ENCODE measurements around the gene RNF19B.

The RNF19B gene

DNA sequence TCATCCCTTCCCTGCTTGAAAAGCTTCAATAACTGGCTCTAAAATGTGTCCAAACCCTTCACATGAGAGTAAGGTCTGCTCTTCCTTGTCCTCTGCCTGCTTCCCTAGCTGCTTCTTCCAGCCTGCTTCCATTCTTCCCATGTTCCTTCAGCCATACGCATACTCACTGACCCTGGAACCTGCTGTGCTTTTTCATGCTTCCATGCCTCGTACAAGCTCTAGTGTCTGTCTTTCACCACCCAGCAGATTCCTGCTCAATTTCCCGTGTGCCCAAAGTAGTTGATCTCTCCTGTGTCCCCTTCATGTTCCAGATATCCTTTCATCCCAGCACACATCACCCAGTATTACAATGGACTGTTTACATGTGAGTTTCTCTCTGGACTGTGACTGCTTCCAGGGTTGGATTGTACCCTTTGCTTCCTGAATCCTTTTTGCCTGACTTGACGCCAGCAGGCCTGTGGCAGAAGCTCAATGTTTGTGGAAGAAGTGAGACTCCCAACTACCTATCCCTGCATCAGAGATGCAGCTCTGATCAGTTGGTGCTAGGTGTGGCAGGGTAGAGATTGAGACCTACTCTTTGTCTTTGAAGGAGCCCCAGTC lies 35.9 kb upstream of the RNF19B start:
- no peak for TF ChIP-seq FOXM1 (IDR thresholded peaks at IDR 0.05; ENCODE audit: borderline replicate concordance, low read depth)
- TF ChIP-seq, protein P1, sequence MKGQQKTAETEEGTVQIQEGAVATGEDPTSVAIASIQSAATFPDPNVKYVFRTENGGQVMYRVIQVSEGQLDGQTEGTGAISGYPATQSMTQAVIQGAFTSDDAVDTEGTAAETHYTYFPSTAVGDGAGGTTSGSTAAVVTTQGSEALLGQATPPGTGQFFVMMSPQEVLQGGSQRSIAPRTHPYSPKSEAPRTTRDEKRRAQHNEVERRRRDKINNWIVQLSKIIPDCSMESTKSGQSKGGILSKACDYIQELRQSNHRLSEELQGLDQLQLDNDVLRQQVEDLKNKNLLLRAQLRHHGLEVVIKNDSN (IDR thresholded peaks at IDR 0.05): no peak
- TF ChIP-seq ZBTB7A (IDR thresholded peaks at IDR 0.05; ENCODE audit: low read depth): no peak
- TF ChIP-seq RAD21 (IDR thresholded peaks at IDR 0.05; ENCODE audit: low read depth): no peak
- TF ChIP-seq YY1 (IDR thresholded peaks at IDR 0.05; ENCODE audit: low read depth): no peak
- TF ChIP-seq, protein P2, sequence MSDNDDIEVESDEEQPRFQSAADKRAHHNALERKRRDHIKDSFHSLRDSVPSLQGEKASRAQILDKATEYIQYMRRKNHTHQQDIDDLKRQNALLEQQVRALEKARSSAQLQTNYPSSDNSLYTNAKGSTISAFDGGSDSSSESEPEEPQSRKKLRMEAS (IDR thresholded peaks at IDR 0.05): no peak
- no peak for TF ChIP-seq TAF1 (IDR thresholded peaks at IDR 0.05; ENCODE audit: low read depth)
- no peak for TF ChIP-seq NFIC (IDR thresholded peaks at IDR 0.05)
- no peak for TF ChIP-seq CEBPB (IDR thresholded peaks at IDR 0.05)
- TF ChIP-seq EGR1 (IDR thresholded peaks at IDR 0.05): no peak

DNA sequence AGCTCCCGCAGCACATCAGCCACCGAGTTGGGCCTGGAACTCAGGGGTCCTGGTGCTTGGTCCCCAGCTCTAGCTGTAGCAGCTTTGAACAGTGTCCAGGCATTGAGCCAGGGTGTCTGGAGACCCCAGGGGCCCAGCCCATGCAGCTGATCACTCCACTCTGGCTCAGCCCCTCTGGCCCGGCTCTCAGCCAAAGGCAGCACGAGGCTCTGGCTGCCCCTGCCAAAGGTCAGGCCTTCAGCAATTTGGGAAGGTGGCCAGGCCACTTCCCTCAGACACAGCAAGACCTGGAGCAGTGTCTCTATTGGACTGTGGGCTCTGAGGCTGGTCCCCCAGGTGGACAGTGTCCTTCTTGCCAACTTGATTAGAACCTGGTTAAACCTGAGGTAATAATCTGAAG lies 34.4 kb upstream of the RNF19B start:
- TF ChIP-seq RAD21 (IDR thresholded peaks at IDR 0.05; ENCODE audit: low read depth) (no peak), TAF1 (IDR thresholded peaks at IDR 0.05; ENCODE audit: low read depth) (no peak), EP300 (IDR thresholded peaks at IDR 0.05; ENCODE audit: borderline replicate concordance) (no peak), EGR1 (IDR thresholded peaks at IDR 0.05) (no peak)
- TF ChIP-seq, protein P3, sequence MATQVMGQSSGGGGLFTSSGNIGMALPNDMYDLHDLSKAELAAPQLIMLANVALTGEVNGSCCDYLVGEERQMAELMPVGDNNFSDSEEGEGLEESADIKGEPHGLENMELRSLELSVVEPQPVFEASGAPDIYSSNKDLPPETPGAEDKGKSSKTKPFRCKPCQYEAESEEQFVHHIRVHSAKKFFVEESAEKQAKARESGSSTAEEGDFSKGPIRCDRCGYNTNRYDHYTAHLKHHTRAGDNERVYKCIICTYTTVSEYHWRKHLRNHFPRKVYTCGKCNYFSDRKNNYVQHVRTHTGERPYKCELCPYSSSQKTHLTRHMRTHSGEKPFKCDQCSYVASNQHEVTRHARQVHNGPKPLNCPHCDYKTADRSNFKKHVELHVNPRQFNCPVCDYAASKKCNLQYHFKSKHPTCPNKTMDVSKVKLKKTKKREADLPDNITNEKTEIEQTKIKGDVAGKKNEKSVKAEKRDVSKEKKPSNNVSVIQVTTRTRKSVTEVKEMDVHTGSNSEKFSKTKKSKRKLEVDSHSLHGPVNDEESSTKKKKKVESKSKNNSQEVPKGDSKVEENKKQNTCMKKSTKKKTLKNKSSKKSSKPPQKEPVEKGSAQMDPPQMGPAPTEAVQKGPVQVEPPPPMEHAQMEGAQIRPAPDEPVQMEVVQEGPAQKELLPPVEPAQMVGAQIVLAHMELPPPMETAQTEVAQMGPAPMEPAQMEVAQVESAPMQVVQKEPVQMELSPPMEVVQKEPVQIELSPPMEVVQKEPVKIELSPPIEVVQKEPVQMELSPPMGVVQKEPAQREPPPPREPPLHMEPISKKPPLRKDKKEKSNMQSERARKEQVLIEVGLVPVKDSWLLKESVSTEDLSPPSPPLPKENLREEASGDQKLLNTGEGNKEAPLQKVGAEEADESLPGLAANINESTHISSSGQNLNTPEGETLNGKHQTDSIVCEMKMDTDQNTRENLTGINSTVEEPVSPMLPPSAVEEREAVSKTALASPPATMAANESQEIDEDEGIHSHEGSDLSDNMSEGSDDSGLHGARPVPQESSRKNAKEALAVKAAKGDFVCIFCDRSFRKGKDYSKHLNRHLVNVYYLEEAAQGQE (IDR thresholded peaks at IDR 0.05; ENCODE audit: low read depth): no peak

DNA sequence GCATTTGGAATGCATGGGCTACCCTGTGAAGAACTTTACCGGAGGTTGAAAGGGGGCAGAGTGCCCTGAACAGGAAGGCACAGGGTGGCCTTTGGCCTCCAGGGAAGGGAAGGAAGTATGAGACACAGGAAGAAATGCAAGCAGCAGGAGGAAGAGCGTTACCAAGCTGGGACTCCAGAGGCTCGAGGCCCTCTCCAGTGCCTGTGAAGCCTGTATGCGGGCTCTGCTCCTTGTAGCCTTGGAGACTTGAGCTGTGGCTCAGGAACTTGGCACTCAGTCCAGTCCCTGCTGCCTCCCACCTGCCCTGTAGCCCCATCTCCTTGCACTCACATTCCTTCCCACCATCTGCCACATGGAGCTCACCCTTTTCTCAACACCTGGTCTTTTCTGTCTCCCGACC lies 33.5 kb upstream of the RNF19B start:
- TF ChIP-seq EGR1 (IDR thresholded peaks at IDR 0.05) (no peak), CEBPB (IDR thresholded peaks at IDR 0.05) (no peak), CREB1 (IDR thresholded peaks at IDR 0.05; ENCODE audit: low read depth) (no peak), NFIC (IDR thresholded peaks at IDR 0.05) (no peak), RAD21 (IDR thresholded peaks at IDR 0.05; ENCODE audit: low read depth) (no peak), TCF12 (IDR thresholded peaks at IDR 0.05; ENCODE audit: low read depth) (no peak), FOXM1 (IDR thresholded peaks at IDR 0.05; ENCODE audit: borderline replicate concordance, low read depth) (no peak), EP300 (IDR thresholded peaks at IDR 0.05; ENCODE audit: borderline replicate concordance) (no peak), TEAD4 (IDR thresholded peaks at IDR 0.05) (no peak), YY1 (IDR thresholded peaks at IDR 0.05; ENCODE audit: low read depth) (no peak), ZBTB7A (IDR thresholded peaks at IDR 0.05; ENCODE audit: low read depth) (no peak)
- TF ChIP-seq, protein P1 (IDR thresholded peaks at IDR 0.05): no peak
- TF ChIP-seq, protein P2 (IDR thresholded peaks at IDR 0.05): no peak
- TF ChIP-seq, protein P3 (IDR thresholded peaks at IDR 0.05; ENCODE audit: low read depth): no peak

DNA sequence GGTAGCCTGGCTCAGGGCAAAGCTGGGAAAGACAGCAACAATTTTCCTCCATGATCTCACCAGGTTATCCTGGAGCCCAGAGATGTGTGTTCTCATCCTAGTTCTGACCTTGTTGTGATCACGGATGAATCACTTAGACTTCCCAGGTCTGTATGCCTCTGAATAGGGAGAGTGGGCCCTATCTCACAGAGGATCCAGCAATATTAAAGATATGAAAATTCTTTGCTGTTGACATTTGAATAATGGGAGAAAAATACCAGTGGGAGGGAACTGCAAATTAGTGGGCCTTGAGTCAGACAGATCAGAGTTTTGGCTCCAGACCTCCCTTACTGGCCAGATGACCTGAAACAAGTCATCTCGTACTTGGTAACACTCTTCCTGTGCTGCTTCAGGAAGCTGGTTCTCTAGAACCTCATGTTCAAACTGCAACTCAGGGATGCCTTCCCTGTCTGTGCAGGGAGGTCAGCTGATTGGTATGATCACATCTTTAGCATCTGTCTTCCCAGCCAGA lies 32.8 kb upstream of the RNF19B start:
- TF ChIP-seq EGR1 (IDR thresholded peaks at IDR 0.05): no peak
- no peak for TF ChIP-seq RAD21 (IDR thresholded peaks at IDR 0.05; ENCODE audit: low read depth)
- TF ChIP-seq NFIC (IDR thresholded peaks at IDR 0.05): no peak
- TF ChIP-seq TAF1 (IDR thresholded peaks at IDR 0.05; ENCODE audit: low read depth): no peak
- TF ChIP-seq YY1 (IDR thresholded peaks at IDR 0.05; ENCODE audit: low read depth): no peak
- TF ChIP-seq, protein P1 (IDR thresholded peaks at IDR 0.05): no peak
- no peak for TF ChIP-seq CREB1 (IDR thresholded peaks at IDR 0.05; ENCODE audit: low read depth)
- TF ChIP-seq EP300 (IDR thresholded peaks at IDR 0.05; ENCODE audit: borderline replicate concordance): no peak
- no peak for TF ChIP-seq TCF12 (IDR thresholded peaks at IDR 0.05; ENCODE audit: low read depth)
- no peak for TF ChIP-seq TEAD4 (IDR thresholded peaks at IDR 0.05)
- TF ChIP-seq FOXM1 (IDR thresholded peaks at IDR 0.05; ENCODE audit: borderline replicate concordance, low read depth): no peak
- TF ChIP-seq, protein P3 (IDR thresholded peaks at IDR 0.05; ENCODE audit: low read depth): no peak
